ENCODE measurements around the gene C6orf120.

Gene C6orf120

DNA sequence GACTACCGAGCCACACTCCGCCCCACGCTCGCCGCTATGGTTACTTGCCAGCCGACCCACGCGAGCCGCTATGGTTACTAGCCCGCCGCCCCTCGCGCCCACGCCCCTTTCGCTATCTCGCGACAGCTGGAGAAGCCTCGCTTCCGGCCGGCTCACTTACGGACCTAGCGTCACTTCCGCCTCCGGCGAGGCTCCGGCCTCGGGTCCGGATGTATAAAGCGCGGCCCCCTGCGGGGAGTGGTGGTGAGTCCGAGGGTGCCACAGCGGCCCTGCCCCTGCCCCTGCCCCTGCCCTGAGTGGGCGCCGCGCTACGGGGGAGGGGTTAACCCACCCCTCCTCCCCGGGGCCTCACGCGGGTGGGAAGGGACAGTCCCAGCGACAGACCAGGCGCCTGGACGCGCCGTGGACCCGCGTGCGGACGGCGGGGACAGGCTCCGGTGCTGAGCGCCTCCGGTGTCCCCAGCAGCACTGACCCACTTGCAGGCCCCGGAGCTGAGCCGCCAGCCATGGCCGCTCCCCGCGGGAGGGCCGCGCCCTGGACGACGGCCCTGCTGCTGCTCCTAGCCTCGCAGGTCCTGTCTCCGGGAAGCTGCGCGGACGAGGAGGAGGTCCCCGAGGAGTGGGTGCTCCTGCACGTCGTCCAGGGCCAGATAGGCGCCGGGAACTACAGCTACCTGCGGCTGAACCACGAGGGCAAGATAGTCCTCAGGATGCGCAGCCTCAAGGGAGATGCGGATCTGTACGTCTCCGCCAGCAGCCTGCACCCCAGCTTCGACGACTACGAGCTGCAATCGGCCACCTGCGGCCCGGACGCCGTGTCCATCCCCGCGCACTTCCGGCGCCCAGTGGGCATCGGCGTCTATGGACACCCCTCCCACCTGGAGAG lies at the start of gene C6orf120, which contains the start of gene WDR27:
TSS of gene C6orf120 (plus strand) at position 173 of the 886 bp plus-strand sequence. CDS start at position 507, 334 bp downstream.
TSS of gene WDR27 (minus strand) at position 76 of the 886 bp plus-strand sequence. CDS start 13,024 bp downstream, outside the sequence.
- peak; percentile 96 for DNase-seq

DNA sequence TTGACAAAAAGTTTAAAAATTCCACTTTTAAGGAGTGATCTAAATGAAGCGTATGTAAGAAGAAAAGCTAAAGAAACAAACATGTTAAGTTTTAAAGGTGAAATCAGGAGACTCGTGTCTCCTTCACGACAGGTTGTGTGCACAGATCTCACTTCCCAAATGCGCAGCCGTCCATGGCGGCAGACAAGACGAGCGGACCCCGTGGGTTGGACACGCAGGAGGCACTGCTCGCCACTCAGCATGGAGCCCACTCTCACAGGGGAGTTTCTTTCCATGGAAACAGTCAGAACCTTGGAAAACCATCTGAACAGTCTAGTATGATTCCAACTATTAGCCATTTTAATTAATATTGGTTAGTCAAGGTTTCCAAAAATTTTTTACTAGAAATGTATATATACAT lies 49.0 kb upstream of the C6orf120 start:
- DNase-seq = no peak

DNA sequence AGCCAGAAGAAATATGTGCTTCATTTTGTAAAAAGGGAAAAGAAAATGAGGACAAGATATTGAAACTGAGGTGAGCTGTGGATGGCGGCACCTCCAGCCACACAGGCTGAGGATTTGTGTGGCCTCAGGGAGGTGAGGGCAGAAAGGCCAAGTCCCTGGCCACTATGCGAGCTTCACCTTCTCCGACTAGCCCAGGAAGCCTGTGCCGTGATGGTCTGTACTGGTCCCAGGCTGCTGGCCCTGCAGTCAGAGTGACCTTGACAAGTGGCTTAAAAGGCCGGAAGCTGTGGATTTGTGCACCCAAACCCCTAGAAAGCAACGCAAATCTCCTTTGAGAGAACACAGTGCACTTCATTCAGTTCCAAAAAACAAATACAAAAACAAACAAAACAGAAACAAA lies 48.2 kb upstream of the C6orf120 start:
- DNase-seq = no peak

DNA sequence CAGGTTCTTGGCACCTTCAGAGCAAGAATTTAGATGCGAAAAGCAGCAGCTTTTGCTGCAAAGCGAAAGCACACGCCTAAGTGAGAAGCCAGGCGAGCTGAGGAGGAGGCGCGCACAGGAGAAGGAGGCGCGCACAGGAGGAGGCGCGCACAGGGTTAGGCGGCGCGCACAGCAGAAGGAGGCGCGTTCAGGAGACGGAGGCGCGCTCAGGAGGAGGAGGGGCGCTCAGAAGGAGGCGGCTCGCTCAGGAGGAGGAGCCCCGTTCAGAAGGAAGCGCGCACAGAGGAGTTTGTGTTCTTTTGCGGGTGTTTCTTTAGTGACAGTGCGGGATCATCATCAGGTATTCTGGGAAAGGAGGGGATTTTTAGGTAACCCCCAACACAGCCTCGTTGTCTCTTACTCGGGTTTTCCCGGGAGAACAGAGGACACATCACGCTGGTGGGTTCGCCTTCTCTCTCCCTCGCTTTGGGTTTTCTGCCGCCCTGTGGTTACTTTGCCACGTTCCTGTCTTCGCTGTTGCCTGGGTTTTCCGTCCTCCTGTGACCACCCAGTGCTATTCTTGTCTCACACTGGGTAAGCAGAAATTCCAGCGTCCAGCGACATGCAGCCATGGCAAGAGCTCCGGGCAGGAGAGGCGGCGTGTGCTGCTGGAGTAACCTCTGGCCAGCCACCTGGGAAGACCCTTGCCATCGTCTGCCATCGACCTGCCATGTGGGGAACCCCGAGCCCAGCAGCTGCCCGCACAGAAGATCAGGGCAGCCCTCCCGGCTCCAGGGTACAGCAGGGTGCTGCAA lies 47.1 kb upstream of the C6orf120 start:
- peak; percentile 50 for DNase-seq

DNA sequence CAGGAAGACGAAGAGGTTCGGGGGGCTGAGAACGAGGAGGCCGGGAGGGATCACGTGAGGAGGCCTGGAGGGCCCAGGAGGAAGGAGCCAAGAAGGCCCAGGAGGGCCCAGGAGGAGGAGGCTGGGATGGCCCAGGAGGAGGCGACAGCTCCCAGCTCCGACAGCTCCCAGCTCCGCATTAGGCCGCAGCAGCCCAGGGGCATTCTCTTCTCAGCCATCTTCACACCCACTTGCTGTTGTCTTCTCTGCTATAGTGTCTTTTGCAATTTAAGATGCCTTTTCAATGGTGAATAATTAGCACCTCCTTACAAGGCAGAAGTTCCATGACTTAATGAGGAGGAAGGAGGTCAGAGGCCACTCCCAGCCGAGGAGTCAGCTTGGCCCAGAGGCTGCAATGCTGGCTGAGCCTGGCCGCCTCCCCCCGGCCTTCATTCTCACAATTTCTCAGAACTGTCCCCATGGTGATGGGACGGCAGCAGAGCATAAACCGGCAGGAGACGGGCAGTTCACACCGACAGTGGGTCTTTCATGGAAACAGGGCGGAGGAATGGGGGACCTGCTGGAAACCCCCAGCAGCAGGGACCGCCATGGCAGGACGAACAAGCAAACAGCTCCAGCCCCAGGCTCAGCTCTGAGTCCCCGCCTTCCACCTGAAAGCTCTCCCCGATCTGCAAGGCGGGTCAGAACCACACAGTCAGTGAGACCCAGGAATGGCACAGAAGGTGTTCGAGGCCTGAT lies 45.2 kb upstream of the C6orf120 start:
- no peak for DNase-seq

DNA sequence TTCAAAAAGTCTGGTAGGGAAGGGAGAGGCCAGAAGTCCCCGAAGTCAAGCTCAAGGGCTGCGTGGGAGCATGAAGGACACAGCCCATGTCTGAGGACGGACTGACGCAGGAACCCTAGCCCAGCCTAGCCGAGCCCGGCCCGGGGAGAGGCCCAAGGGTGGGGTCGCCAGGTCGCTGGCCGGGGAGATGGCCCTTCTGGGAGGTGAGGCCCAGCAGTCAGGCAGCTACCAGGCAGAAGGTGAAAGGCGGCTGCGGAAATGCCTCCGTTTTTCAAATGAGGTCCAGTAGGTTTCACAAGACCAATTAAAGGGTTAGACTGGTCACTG lies 44.7 kb upstream of the C6orf120 start:
- no peak for DNase-seq

DNA sequence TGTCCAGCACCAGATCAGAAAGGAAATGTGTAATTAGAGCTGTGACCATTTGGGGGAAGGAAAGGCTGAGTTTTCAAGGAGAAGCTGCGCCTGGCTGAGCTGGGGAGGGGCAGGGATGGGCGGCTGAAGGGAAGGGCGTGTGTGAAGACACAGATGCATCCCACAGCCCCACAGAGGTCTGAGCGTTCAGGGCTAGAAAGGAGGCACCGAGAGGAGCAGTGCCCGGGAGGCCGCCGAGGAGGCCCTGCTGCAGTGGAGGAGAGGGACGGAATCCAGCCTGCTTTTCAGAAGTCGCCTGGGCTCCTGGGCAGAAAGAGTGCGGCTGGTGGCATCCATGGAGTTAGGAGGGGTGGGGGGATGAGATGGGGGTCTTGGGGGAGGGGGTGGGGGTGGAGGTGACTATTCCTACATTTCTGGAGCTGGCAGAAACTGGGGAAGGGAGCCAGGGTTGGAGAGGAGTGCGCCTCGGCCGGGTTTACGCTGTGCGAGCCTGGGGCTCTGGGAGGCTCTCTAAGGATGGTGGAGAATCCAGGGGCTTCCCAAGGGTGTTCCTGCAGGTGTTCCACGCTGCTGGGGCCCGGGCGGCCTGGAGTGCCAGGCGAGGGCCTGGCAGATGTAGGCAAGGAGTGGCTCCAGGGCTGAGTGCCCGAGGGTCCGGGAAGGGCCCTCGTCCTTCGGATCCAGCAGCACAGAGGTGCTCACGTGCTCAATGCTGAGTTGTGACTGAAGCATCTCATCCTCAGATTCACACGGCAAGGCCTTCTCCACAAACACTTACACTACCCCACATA lies 41.9 kb upstream of the C6orf120 start:
- DNase-seq = no peak

DNA sequence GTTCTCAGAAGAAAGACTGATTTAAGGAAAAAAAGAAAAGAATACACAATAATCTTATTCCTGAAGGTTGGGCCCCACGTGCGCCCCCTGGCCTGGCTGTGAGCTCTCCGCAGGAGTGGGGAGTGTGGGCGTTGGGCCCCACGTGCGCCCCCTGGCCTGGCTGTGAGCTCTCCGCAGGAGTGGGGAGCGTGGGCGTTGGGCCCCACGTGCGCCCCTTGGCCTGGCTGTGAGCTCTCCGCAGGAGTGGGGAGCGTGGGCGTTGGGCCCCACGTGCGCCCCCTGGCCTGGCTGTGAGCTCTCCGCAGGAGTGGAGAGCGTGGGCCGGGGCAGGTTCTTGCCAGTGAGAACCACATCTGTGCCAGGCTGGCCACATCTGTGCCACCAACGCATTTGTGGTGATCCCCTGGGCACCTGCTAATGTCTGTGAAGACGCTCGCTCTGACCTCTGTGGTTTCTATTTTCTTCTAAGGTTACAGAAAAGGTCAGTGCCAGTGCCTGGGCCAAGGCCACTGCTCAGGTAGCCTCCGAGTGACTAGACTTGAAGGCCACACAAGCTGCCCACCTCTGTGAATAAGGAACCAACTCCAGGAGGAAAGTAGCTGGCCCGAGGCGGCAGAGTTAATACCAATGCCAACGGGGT lies 41.1 kb upstream of the C6orf120 start:
- no peak for DNase-seq

DNA sequence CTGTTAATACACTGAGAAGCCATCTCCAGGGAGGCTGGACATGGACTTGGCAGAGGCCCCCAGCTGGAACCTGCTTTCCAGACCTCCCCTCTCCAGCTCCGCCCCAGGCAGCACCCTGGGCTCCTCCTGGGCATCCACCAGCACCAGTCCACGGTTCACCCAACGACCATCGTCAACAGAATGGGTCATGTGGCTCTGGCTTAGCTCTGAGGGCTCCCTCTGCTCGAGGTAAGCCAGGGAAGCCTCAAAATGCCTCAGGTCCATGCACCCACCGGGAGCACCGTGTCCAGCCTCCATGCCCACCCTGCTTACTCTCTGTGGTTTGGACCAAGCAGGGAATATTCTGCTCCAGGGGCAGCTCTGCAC lies 40.6 kb upstream of the C6orf120 start:
- no peak for DNase-seq

DNA sequence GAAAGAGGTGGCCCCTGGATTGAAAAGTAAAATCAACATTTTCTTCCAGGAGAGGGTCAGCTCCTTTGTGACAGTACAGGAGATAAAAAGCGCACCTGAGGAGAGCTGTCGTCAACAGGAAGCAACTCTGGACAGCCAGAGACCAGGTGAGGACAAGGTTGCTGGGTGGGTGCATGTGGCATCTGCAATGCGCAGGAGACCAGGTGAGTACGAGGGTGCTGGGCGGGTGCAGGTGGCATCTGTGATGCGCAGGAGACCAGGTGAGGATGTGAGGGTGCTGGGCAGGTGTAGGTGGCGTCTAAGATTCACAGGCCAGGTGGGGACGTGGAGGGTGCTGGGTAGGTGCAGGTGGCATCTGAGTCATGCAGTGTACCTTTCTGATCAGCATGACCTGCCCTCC lies 38.5 kb upstream of the C6orf120 start:
- no peak for DNase-seq

DNA sequence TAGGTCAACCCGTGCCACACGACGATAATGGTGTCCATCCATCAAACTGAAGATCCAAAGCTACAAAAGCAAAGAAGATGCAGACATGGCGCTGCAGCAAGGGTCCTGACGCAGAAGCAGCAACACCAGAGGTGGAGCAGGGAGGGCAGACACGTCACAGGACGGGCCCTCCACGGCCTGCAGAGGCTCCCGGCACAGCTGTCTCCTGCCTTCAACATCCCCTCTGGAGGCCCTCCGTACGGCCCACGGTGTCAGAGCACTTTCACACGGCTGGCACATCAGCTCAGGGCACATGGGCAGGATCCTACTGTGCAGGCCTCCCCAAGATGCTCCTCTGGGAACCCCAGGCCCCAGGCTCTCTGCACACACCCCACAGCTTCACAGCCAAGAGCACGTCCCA lies 37.7 kb upstream of the C6orf120 start:
- no peak for DNase-seq

DNA sequence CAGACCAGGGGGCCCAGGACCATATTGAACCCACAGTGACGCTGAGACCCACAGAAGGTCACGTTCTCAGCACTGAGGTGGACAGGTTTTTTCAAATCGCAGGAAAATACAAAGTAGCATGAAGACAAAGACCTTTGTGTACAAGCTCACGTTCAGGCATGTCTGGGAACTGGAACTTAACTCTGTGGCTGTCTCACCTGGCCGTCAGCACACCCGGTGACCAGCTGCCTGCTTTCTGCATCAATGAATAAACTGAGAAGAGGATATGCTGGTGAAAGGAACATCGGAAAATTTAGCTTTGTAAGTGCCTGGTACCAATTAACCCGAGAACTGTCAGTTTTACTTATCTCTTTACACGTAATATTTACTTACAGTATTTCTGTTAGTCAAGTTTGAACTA lies 36.6 kb upstream of the C6orf120 start:
- DNase-seq = no peak

DNA sequence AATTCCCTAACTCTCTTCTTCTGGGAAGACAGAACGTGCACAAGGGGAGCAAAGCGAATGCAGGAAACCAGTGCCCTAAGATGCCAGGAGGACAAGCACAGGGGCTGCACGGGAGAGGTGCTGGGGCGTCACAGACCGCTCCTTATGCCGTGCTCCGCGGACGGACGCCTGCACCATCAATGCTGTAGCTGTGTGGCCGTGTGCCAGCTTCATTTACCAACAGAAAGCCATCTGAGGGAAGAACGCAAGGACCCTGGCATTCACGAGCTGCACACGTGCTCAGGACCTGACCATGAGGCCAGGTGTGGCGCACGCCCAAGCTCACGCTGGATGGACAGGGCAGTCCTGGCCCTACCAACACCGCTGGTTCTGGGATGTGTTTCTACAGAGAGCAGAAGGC lies 35.5 kb upstream of the C6orf120 start:
- DNase-seq = no peak

DNA sequence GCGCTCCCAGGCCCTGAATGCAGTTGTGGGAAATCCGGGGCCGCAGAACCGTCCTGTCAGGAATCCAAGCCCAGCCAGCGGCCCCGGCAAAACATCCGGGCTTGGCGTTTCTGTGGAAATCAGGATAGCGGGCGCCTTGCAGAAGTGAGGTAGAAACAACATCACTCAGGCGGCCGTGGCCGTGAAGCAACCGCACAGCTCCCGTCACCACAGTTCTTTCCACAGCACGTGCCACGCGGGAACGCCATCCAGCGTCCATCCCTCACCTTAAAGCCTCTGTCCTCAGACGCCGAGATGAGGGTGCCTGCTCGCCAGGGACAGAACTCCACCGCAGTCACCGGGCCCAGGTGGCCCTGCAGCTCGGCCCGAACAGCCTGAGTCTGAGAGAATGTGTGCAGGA lies 34.2 kb upstream of the C6orf120 start:
- no peak for DNase-seq

DNA sequence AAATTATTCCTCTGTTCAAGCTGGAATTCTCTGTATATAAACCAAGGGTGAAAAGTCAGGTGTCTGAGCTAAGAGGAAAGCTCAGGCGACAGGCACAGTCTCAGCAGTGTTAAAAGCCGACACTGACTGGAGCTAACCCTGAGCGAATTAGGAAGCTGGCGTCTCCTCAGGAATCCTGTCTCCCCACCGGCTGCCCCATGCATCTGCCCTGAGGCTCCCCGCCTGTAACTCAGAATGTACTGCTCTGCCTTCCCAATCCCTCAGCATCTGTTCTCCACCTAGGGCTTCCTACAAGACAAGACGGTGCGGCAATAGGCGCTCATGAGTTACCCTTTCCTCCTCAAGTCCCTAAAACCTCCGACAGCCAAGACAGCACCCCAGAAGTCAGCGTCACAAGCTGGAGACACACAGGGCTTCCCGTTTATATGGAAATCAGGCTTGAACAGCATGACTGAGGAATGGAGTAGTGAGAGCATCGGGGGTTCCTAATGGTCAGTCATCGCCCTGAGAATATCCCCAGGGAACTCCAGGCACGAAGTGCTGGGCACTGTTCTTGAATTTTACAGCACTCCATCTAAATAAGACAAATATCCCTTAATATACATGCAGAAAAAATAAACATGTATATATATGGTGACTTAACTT lies 33.6 kb upstream of the C6orf120 start:
- no peak for DNase-seq

DNA sequence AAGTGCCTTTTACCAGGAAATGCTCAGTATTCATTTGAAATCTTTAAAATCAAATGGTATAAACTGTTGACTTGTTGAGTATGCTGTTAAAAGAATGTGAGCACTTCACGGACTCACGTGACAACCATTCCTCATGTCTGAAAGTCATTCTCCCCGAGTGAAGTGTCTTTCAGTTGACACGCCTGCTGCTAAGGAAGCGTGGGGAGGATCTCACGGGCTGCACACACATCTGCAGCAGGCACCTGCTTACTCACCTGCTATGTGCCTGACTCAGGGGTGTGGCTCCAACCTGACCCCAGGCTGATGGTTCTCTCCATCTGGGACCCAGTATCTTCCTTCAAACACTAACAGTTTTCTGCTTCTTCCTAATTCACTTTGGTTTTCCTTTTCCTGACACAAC lies 32.8 kb upstream of the C6orf120 start:
- no peak for DNase-seq

DNA sequence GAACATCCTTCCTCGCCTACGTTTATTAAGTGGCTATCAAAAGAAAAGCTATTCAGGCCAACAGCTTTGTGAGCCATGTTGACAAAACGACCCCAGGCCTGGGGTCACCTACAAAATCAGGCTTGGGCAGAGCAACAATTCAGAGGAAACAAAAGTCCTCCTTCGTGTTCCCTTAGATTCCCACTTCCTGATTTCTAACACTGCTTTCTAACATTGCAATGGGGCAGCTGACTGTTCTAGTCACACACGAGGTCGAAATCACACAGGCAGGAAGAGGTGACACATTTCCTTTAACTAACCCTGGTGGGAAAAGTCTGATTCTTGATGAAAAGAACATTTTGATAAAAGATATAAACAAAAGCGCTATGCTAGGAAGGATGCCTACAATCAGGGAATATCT lies 32.0 kb upstream of the C6orf120 start:
- DNase-seq = no peak

DNA sequence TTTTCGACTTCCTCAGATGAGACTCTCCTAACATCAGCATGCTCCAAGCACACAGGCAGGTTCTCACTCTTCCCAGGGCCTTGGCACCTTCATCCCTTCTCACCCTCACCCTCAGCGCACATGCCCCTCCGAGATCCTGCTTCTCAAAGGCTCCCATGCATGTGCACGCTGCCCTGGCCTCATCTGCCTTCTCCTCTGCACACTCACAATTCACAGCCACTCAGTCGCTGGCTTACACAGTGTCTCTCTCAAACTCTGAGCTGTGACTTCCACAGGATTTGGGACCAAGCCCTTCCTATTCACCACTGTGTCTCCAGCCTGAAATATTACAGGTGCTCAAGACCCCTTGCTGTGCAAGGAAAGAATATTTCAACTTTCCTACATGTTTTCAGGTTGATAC lies 30.4 kb upstream of the C6orf120 start:
- DNase-seq = no peak

DNA sequence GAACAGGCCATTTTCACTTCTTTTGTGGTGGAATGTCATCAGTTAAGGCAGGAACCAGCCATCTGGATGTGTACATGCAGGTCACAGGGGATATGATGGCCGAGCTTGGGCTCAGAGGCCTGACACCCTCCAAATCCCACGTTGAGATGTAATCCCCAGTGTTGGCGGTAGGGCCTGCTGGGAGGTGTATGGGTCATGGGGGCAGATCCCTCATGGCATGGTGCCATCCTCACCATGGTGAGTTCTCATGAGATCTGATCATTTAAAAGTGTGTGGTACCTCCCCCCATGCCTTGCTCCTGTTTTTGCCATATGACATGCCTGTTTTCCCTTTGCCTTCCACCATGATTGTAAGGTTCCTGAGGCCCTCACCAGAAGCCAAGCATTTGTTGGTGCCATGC lies 26.9 kb upstream of the C6orf120 start:
- DNase-seq = no peak

DNA sequence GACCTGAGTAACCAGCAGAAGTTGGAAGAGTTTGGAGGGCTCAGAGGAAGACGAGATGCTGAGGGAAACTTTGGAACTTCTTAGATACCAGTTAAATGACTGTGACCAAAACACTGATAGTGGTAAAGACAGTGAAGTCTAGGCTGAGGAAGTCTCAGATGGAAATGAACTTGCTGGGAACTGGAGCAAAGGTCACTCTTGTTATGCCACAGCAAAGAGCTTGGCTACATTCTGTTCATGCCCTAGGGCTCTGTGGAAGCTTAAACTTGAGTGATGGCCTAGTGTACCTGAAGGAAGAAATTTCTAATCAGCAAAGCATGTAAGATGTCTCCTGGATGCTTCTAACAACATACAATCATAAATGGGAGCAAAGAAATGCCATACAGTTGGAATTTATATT lies 24.8 kb upstream of the C6orf120 start:
- DNase-seq = no peak

DNA sequence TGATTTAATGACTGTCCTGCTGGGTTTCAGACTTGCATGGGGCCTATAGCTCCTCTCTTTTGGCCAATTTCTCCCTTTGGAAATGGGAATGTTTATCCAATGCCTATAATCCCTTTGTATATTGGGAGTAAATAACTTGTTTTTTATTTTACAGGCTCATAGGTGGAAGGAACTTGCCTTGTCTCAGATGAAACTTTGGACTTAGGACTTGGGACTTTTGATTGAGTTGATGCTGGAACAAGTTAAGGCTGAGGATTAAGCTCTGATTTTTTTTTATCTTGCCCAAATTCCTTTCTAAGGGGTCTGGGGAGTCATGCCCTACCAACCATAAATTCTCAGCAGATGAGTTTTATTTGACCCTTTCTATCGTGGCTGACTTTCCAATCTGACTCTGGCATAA lies 23.6 kb upstream of the C6orf120 start:
- no peak for DNase-seq

DNA sequence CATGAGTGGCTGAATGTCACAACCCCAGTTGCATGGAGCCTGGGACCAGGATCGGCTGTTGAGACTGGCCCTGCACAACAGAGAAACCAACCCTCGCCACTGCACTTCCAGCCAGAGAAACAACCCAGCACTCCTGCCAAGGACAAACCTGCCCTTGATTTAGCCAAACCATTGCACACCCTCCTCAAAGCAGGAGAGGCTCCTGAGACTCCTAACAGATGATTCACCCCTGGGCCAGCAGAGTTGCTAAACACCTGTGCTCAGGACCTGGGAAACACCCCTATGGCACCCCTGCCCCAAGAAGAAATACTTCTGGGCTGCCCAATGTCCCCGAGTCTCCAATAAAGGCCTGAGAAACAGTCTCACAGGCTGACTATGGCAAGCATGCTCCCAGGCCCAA lies 17.9 kb upstream of the C6orf120 start:
- DNase-seq = no peak

All from activated CD4-positive, alpha-beta T cell treated with anti-CD3 and anti-CD28 coated beads for 1 hour (primary cell).